AG04450 (cell line): ENCODE data around the gene KIF4A. TPM values are rescaled to one million over a fixed set of nuclear protein-coding genes. Genes with fewer than 3 reads are reported as not detected.
A peak's percentile ranks its signal among the peaks of the same experiment; 100 is the strongest.

Experiments
- CTCF ChIA-PET: fragments of 300-600, 350-600 bp; formaldehyde crosslinking; extraction: SDS; loops from one replicate; lab custom pipeline; 2022; ENCODE audit warnings: antibody characterized with exemption, inconsistent platforms; lab: Charles Lee
- POLR2A ChIA-PET: fragments of 350-600 bp; formaldehyde crosslinking; extraction: SDS; loops from one replicate; lab custom pipeline; 2021; ENCODE audit warnings: antibody characterized with exemption, inconsistent platforms; lab: Yijun Ruan, JAX
- DNase-seq: peaks from one replicate; pipeline ENCODE4 v3.0.0-alpha.2; 2011; ENCODE audit warnings: low read depth, low spot score
- H3K27ac ChIP-seq: one replicate; pipeline ENCODE4 v1.5.1; 2012; ENCODE audit warnings: low read depth, low read length, control low read depth
- H3K27me3 ChIP-seq: one replicate; pipeline ENCODE4 v1.6.0; 2012; ENCODE audit warnings: low read length; ENCODE audit not compliant: control insufficient read depth, insufficient read depth
- H3K4me3 ChIP-seq: 2 replicates; pipeline ENCODE4 v1.5.1; 2011; ENCODE audit warnings: mild to moderate bottlenecking, low read depth, low read length, control low read depth
- H3K9me3 ChIP-seq: 2 replicates; pipeline ENCODE4 v1.5.1; 2012; ENCODE audit warnings: low read length; ENCODE audit not compliant: control insufficient read depth, insufficient read depth
- CTCF ChIP-seq: IDR thresholded peaks from 2 replicates; pipeline ENCODE4 v1.5.1; 2011; ENCODE audit warnings: low read depth, low read length, control low read depth, inconsistent platforms
- polyA plus RNA-seq: library from polyadenylated mRNA; depleted of rRNA; stranded (reverse); fragments of >200 nt; gene quantifications from 2 replicates; pipeline ENCODE4 v1.2.3, GENCODE V29; 2011

KIF4A gene
- polyA plus RNA-seq, 1 experiment = 8.8 TPM

- ChIA-PET CTCF (interaction anchor here (2.2 to 3.6 kb wide), 2 partner anchors 117 to 304 kb away, joined by 12 to 17 read pairs; partner anchors contain the start of gene IGBP1), POLR2A (interaction anchor here (1.2 kb wide), 1 partner anchor 304 kb away, joined by 3 read pairs; the partner anchor contains the start of gene IGBP1)
- H3K4me3 ChIP-seq = no peak overlapping the region
- no peaks in the 10 kb centered on the region for H3K9me3 ChIP-seq
- peaks cover 2% of the 10 kb centered on the region for H3K27me3 ChIP-seq
- no peak overlapping the region for H3K27ac ChIP-seq
- DNase-seq = no peak
- no peak for TF ChIP-seq CTCF
Observed at GRCh38 chrX:70437011-70437410, 147.1 kb downstream of the KIF4A start.

DNA sequence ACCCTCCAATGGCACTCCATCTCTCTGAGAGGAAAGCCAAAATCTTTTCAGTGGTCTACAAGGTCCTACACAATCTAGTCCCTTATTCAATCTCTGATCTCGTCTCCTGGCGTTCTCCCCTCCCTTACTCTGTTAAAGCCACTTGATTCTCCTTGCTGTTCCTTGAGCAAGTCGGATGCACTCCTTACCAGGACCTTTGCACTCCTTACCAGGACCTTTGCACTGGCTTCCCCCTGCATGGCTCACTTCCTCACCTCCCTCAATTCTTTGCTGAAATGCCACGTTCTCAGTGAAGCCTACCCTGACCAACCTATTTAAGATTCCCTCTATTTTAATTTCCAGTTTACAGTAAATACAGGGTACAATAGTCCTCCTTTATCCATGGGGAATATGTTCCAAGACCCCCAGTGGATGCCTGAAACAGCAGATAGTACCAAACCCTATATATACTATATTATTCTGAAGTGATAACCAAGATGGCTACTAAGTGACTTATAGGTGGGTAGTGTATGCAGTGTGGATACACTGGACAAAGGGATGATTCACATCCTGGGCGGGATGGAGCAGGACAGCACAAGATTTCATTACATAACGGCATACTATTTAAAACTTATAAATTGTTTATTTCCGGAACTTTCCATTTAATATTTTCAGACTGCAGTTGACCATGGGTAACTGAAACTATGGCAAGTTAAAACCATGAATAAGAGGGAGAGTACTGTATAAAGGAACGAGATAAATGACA is 148.2 kb downstream of the KIF4A start:
- DNase-seq = no peak
- Histone ChIP-seq H3K9me3 (no peaks in the 10 kb centered on the region), H3K27me3 (peaks cover 4% of the 10 kb centered on the region), H3K27ac (no peak overlapping the region), H3K4me3 (no peak overlapping the region)
- POLR2A ChIA-PET = no interaction called here
- no peak for TF ChIP-seq CTCF
- CTCF ChIA-PET = no interaction called here

DNA sequence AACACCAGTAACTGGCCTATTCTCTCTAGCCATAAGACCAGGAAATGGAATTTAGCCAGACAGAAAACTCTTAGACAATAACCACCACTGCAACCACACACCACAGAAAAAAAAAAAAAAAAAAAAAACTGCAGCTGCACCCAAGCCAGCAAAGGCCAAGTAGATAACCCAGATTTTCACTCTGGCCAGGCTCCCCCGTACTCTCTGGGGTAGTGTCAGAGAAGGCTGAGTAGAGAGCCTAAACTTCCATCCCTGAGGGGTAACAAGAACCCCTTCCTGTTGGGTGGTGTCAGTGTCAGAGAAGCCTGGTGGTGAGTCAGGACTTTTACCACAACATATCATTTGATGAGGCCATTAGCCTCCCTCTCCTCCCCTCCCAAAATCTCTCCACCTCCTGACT is 149.1 kb downstream of the KIF4A start:
- CTCF ChIA-PET = no interaction called here
- Histone ChIP-seq H3K27ac (no peak overlapping the region), H3K4me3 (no peak overlapping the region), H3K9me3 (no peaks in the 10 kb centered on the region), H3K27me3 (peaks cover 4% of the 10 kb centered on the region)
- DNase-seq = no peak
- POLR2A ChIA-PET = no interaction called here
- TF ChIP-seq CTCF = no peak

- ChIA-PET POLR2A (no interaction called here), CTCF (no interaction called here)
- TF ChIP-seq CTCF = no peak
- no peak overlapping the region for H3K4me3 ChIP-seq
- DNase-seq = no peak
- H3K27me3 ChIP-seq = peaks cover 10% of the 10 kb centered on the region
- no peaks in the 10 kb centered on the region for H3K9me3 ChIP-seq
- H3K27ac ChIP-seq = no peak overlapping the region
Observed at GRCh38 chrX:70442224-70442623, 152.3 kb downstream of the KIF4A start.

DNA sequence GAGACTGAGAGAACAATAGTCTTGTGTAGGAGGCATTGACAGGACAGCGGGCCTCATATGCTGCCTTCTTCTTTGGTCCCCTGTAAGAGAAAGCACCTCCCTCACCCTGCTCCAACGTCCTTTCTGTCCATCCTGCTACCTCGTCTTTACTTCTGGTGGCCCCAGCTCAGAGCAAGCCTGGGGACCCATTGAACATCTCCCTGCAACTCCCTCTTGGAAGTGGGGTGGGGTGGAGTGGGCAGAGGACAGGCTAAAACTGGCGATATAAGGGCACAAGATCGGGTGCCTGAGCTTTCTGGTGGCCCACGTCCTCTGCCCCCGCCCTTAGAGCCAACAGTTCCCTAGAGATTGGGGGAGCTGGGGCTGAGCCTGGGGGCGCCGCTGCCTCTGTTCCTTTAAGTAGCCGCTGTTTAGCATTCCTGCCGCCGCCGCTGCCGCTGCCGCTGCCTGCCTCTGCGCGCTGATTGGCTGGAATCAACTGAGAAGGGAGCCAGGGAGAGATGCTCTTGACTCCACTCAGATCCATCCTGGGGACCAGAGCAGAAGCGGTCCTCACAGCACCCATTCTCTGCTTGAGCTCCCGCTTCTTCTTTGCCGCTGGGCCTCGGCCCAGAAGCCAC is 154.5 kb downstream of the KIF4A start, which contains the start of gene DLG3:
Gene DLG3, plus strand, starts transcription at position 510 of the 620 bp plus-strand sequence. CDS start 367 bp downstream, outside the sequence.
- DNase-seq = no peak
- CTCF ChIA-PET = interaction anchor here (0.6 to 1.4 kb wide), 6 partner anchors 7 to 311 kb away, joined by 3 to 6 read pairs (median 3); partner anchors contain the start of gene IGBP1
- Histone ChIP-seq H3K27me3 (peaks cover 10% of the 10 kb centered on the region), H3K4me3 (peak within 1 kb of the TSS; percentile 37), H3K27ac (no peak within 1 kb of the TSS), H3K9me3 (no peaks in the 10 kb centered on the region)
- no peak for TF ChIP-seq CTCF
- POLR2A ChIA-PET = no interaction called here
